Upper lobe of right lung (tissue), 1 donor: ENCODE data around the gene SULT1A1. TPM values are rescaled to one million over a fixed set of nuclear protein-coding genes. Genes with fewer than 3 reads are reported as not detected.
"Not testable (repeated sequence)": the region's sequence is repeated elsewhere in the genome, so short reads cannot be mapped to it uniquely, and the experiment has no call there.

ENCODE experiments used
- ATAC-seq: fragments of 200-7000 bp; cut with Tn5 transposase; one replicate; pipeline ENCODE4 v1.9.1; 2020; ENCODE audit warnings: mild to moderate bottlenecking, moderate library complexity
- DNase-seq: peaks from one replicate; pipeline ENCODE4 v3.0.0-alpha.2; 2020
- H3K27ac ChIP-seq: fragments of 200-600 bp; one replicate; pipeline ENCODE4 v1.8.0; 2022
- H3K27me3 ChIP-seq: fragments of 200-600 bp; one replicate; pipeline ENCODE4 v1.8.0; 2022; ENCODE audit warnings: mild to moderate bottlenecking
- H3K36me3 ChIP-seq: fragments of 200-600 bp; one replicate; pipeline ENCODE4 v1.8.0; 2022
- H3K4me1 ChIP-seq: fragments of 200-600 bp; one replicate; pipeline ENCODE4 v1.8.0; 2022
- H3K4me3 ChIP-seq: fragments of 200-600 bp; one replicate; pipeline ENCODE4 v1.8.0; 2022; ENCODE audit warnings: mild to moderate bottlenecking
- H3K9me3 ChIP-seq: fragments of 200-600 bp; one replicate; pipeline ENCODE4 v1.8.0; 2022
- intact Hi-C: fragments of 100-400 bp; cut with DNase I; formaldehyde crosslinking; loops from one replicate; pipeline ENCODE4 v1.11.0; 2022
- total RNA-seq: library from RNA; stranded (reverse); fragmentation: NEBNext Ultra II Directional; extraction: Animal tissue kit (Norgen Biotek cat#: 25700); gene quantifications from one replicate; pipeline ENCODE4 v1.2.1, GENCODE V29; 2021
- TF ChIP-seq, protein P1 (sequence below): fragments of 200-600 bp; IDR thresholded peaks from one replicate; pipeline ENCODE4 v1.8.0; 2022; ENCODE audit warnings: antibody characterized with exemption
- donor health status: DM: no; HTN: yes; CAD: no; lungs with severe emphysema.

The SULT1A1 gene
- total RNA-seq, 1 donor from 2014 or later = 55.4 TPM

DNA sequence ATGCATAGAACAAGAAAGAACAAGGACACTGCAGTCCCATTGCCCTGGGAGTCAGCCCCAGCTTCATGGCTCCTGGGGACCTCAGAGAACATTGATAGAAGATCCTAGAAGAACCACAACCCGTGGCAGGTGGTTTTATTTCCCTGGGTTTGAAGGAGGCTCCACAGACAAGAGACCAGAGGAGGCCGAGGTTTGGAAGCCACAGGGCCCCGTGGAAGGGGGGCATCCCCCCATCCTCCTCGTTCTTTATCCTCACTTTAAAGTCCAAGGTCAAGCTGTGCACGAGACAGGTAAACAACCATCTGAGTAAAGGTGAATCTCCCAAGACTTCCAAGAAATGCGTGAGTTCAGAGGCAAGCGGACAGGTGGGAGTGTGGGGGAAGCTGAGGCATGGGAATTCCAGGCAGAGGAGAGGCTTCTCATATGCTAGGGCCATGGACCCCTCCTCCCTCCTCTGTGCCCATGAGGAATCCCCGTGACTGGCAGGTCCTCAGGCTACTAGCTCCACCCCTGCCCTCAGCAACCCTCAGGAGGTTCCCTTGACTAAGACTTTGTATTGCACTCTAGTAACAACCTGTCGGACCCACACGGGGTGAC lies 849 bp upstream of the SULT1A1 start:
- TF ChIP-seq, protein P1, sequence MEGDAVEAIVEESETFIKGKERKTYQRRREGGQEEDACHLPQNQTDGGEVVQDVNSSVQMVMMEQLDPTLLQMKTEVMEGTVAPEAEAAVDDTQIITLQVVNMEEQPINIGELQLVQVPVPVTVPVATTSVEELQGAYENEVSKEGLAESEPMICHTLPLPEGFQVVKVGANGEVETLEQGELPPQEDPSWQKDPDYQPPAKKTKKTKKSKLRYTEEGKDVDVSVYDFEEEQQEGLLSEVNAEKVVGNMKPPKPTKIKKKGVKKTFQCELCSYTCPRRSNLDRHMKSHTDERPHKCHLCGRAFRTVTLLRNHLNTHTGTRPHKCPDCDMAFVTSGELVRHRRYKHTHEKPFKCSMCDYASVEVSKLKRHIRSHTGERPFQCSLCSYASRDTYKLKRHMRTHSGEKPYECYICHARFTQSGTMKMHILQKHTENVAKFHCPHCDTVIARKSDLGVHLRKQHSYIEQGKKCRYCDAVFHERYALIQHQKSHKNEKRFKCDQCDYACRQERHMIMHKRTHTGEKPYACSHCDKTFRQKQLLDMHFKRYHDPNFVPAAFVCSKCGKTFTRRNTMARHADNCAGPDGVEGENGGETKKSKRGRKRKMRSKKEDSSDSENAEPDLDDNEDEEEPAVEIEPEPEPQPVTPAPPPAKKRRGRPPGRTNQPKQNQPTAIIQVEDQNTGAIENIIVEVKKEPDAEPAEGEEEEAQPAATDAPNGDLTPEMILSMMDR = no peak
- no peaks in the 10 kb centered on the region for H3K9me3 ChIP-seq
- DNase-seq (no peak), ATAC-seq (no peak)
- intact Hi-C loops = no loop called here
- no peaks in the 10 kb centered on the region for H3K36me3 ChIP-seq
- H3K27me3 ChIP-seq = no peaks in the 10 kb centered on the region
- peaks cover 10% of the 10 kb centered on the region for H3K4me1 ChIP-seq
- H3K4me3 ChIP-seq = peak overlapping the region; percentile 52
- peak overlapping the region; percentile 82 for H3K27ac ChIP-seq

DNA sequence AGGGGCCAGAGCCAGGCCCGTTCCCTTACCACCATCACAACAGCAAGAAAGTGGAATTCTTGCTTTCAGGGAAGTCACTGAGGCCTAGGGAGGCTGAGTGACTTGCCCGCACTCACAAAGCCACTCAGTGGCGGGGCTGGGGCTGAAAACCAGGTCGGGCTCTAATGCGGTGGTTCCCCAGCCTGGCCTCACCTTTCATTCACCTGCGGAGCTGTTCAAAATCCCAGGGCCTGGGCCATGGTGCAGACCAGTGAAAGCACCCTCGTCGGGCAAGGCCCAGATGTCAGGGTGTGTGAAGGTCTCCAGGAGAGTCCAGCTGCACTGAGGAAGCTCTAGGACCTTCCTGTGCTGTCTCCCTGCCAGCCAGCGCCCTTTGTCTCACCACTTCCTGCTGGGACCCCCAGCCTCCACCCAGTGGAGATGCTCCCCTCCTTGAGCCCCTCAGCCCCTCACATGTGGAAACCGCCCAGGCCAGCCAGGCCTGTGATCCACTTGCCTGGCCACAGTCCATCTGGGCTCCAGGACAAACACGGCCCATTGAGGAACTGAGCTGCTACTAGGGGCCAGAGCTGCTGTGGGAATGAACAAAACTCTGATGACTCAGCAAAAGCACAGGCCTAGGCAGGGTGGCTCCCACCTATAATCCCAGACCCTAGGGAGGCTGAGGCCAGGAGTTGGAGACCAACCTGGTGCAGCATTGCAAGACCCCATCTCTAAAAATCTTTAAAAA lies 812 bp downstream of the SULT1A1 start:
- intact Hi-C loops, H3K9me3 ChIP-seq, ATAC-seq, H3K36me3 ChIP-seq, DNase-seq, H3K27me3 ChIP-seq: not testable (repeated sequence)
- Histone ChIP-seq H3K4me3 (peak overlapping the region; percentile 52), H3K4me1 (peaks cover 10% of the 10 kb centered on the region), H3K27ac (peak overlapping the region; percentile 82)

DNA sequence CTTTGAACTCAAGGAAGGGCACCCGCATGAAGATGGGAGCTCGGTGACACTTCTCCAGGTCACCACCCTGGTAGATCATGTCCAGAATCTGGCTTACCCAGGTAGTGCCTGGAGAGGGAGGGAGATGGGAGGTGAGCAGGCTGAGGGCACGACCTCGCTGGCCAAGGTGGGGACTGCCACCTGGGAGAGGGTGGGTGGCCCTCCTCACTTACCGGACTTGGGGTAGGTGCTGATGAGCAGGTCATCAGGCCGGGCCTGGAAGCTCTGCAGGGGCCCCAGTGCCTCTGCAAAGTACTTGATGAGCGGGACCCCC lies 1.4 kb downstream of the SULT1A1 start:
- intact Hi-C loops, H3K27me3 ChIP-seq, ATAC-seq, DNase-seq, H3K4me3 ChIP-seq, H3K9me3 ChIP-seq, H3K36me3 ChIP-seq, H3K27ac ChIP-seq: not testable (repeated sequence)
- peaks cover 10% of the 10 kb centered on the region for H3K4me1 ChIP-seq

DNA sequence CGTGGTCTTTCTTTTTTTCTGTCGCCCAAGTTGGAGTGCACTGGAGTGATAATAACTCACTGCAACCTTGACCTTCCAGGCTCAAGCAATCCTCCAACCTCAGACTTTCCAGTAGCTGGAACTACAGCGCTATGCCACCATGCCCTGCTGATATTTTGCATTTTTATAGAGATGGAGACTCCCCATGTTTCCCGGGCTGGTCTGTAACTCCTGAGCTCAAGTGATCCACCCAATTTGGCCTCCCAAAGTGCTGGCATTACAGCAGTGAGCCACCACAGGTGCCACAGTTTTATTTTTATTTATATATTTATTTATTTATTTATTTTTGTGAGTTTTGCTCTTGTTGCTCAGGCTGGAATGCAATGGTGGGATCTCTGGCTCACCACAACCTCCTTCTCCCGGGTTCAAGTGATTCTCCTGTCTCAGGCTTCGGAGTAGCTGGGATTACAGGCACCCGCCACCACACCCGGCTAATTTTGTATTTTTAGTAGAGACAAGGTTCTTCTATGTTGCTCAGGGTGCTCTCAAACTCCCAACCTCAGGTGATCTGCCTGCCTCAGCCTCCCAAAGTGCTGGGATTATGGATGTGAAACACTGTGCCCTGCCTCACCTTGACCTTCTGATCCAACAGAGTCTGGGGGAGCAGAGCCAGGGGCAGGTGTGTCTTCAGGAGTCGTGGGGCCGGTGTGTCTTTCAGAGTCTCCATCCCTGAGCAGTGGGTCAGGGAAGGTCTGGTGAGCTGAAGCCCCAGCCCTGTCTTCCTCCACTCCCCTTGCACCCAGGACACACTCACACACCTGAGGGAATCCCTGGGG lies 2.0 kb downstream of the SULT1A1 start:
- DNase-seq, ATAC-seq, intact Hi-C loops, H3K27ac ChIP-seq, H3K36me3 ChIP-seq, H3K27me3 ChIP-seq, H3K9me3 ChIP-seq, H3K4me3 ChIP-seq: not testable (repeated sequence)
- peaks cover 10% of the 10 kb centered on the region for H3K4me1 ChIP-seq

DNA sequence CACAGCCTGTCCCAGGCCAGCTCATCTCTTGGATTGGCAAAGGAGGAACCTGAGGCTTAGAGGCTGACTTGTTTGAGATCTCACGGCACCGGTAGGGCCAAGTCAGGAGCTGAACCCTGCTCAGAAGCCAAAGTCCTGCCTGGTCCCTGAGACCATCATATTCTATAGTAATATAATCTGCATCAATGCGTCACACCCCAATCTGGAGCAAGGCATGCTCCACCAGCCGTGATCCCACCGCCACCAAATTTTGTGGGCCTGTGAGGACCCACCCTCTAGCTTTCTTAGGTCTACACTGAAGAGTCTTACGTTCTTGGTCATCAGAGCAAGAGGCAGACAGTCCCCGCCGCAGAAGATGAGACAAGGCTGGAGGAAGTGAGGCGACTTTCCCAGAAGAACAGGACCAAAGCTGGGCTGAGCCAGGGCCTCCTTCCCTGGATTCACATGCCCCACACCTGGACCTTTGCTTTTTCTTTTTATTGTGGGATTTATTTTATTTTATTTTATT lies 2.7 kb downstream of the SULT1A1 start:
- Histone ChIP-seq H3K4me1 (peaks cover 10% of the 10 kb centered on the region), H3K36me3 (peaks cover 5% of the 10 kb centered on the region), H3K4me3 (no peak overlapping the region), H3K27ac (no peak overlapping the region), H3K27me3 (no peaks in the 10 kb centered on the region), H3K9me3 (no peaks in the 10 kb centered on the region)
- intact Hi-C loops = no loop called here
- DNase-seq (peak; percentile 29), ATAC-seq (no peak)
- TF ChIP-seq, protein P1 = no peak

DNA sequence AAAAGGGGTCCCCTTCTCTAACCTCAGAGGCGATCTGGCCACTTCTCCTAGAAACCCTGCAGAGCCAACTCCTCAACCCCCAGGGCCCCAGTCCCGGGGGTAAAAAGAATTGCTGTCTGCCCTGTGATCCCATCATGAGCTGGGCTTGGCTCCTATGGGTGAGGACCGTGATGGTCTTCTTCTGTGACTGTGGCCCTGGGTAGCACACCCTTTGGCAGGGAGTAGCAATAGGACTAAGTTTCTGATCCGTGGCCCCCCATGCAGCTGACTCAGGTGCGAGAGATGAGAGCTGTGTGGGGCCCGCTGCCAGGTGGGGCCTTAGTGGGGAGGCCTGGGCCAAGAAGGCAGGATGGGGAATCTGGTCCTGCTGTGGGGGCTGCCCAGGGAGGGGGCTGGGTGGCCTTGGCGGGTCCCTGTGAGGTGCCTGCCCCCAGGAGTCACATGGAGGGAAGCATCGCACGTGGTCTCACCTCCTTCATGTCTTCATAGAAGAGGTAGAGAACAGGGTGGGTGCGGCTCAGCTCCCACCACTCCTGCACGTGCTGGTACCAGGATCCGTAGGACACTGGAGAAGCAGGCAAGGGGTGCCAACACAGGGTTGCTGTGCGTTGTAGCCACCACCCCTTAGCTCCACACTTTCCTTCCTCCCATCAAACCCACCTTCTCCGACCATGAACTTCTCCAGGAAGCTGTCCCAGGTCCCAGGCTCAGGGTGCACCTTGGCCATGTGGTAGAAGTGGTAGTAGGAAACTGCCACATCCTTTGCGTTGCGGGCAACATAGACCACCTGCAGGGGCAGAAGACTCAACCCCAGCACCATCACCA lies 3.3 kb downstream of the SULT1A1 start:
- intact Hi-C loops = no loop called here
- H3K27me3 ChIP-seq = no peaks in the 10 kb centered on the region
- peaks cover 5% of the 10 kb centered on the region for H3K36me3 ChIP-seq
- ATAC-seq (no peak), DNase-seq (peak; percentile 32)
- TF ChIP-seq, protein P1 = no peak
- H3K4me3 ChIP-seq = no peak overlapping the region
- H3K9me3 ChIP-seq = no peaks in the 10 kb centered on the region
- H3K27ac ChIP-seq = no peak overlapping the region
- peaks cover 10% of the 10 kb centered on the region for H3K4me1 ChIP-seq
